CD8-positive, alpha-beta memory T cell (primary cell): Measurements from ENCODE around the gene CBARP. TPM values are rescaled to one million over a fixed set of nuclear protein-coding genes. Genes with fewer than 3 reads are reported as not detected.
A peak's percentile ranks its signal among the peaks of the same experiment; 100 is the strongest.

Experiments
- CTCF ChIA-PET: fragments of 350-600 bp; sonication (Branson Sonifier 250); formaldehyde crosslinking; loops from one replicate; lab custom pipeline; 2021; ENCODE audit warnings: antibody characterized with exemption; lab: Charles Lee
- POLR2A ChIA-PET: fragments of 350-600 bp; sonication (Branson Sonifier 250); formaldehyde crosslinking; loops from one replicate; lab custom pipeline; 2021; ENCODE audit warnings: antibody characterized with exemption; lab: Charles Lee
- DNase-seq, 5 donors: peaks; one replicate each; pipeline versions ENCODE4 v3.0.0 to v3.0.0-alpha.2; 2020 to 2022; ENCODE audit warnings: mixed read lengths in 1 of 5
- H3K27ac ChIP-seq: one replicate; pipeline ENCODE4 v1.7.0; 2013; ENCODE audit warnings: low read depth, mild to moderate bottlenecking, low read length, moderate library complexity
- H3K27me3 ChIP-seq: 2 replicates; pipeline ENCODE4 v1.7.0; 2013; ENCODE audit warnings: low read length, mild to moderate bottlenecking; ENCODE audit not compliant: insufficient read depth, poor library complexity, severe bottlenecking
- H3K36me3 ChIP-seq: 2 replicates; pipeline ENCODE4 v1.7.0; 2013; ENCODE audit warnings: mild to moderate bottlenecking, low read length, moderate library complexity; ENCODE audit not compliant: insufficient read depth
- H3K4me1 ChIP-seq: 2 replicates; pipeline ENCODE4 v1.7.0; 2013; ENCODE audit warnings: mild to moderate bottlenecking, low read length, moderate library complexity; ENCODE audit not compliant: insufficient read depth
- H3K4me3 ChIP-seq: 2 replicates; pipeline ENCODE4 v1.7.0; 2013; ENCODE audit warnings: mild to moderate bottlenecking, low read length
- H3K9me3 ChIP-seq: 2 replicates; pipeline ENCODE4 v1.7.0; 2013; ENCODE audit warnings: mild to moderate bottlenecking, low read length
- H3K27ac Mint-ChIP-seq, 8 donors: one replicate each; pipeline ENCODE4 v1.8.0; 2020 to 2021; ENCODE audit warnings: mixed read lengths in 8 of 8, mild to moderate bottlenecking in 6 of 8, inconsistent platforms in 3 of 8, moderate library complexity in 3 of 8
- H3K27me3 Mint-ChIP-seq, 2 donors: one replicate each; pipeline ENCODE4 v1.8.0; 2020 to 2021; ENCODE audit warnings: mixed read lengths in 2 of 2, mild to moderate bottlenecking in 1 of 2, moderate library complexity in 1 of 2
- H3K36me3 Mint-ChIP-seq, 3 donors: one replicate each; pipeline ENCODE4 v1.8.0; 2020 to 2021; ENCODE audit warnings: mixed read lengths in 3 of 3, inconsistent platforms in 1 of 3, mild to moderate bottlenecking in 1 of 3
- H3K4me1 Mint-ChIP-seq, 3 donors: one replicate each; pipeline ENCODE4 v1.8.0; 2020 to 2021; ENCODE audit warnings: mixed read lengths in 3 of 3, inconsistent platforms in 1 of 3, mild to moderate bottlenecking in 1 of 3
- H3K4me3 Mint-ChIP-seq, 7 donors: one replicate each; pipeline ENCODE4 v1.8.0; 2020 to 2021; ENCODE audit warnings: mixed read lengths in 7 of 7, mild to moderate bottlenecking in 6 of 7, moderate library complexity in 4 of 7, inconsistent platforms in 2 of 7
- H3K9me3 Mint-ChIP-seq, 5 donors: one replicate each; pipeline ENCODE4 v1.8.0; 2020 to 2022; ENCODE audit warnings: mixed read lengths in 5 of 5, mild to moderate bottlenecking in 3 of 5, moderate library complexity in 2 of 5, inconsistent platforms in 1 of 5
- polyA plus RNA-seq: library from polyadenylated mRNA; unstranded; fragments of 300-500 nt; fragmentation: Illumina TruSeq; gene quantifications from one replicate; pipeline ENCODE4 v1.2.3, GENCODE V29; 2021
- total RNA-seq, 2 experiments: library from RNA; stranded (reverse); gene quantifications; one replicate each; pipeline ENCODE4 v1.2.3, GENCODE V29; 2021

Gene CBARP
- total RNA-seq (under 1 TPM; 0.22 to 0.80 TPM), polyA plus RNA-seq (not detected)

GRCh38 chr19:1237754-1238368, at the start of gene CBARP:
TSS of gene CBARP (minus strand) at chr19:1238005. CDS start at chr19:1236100, 1,905 bp downstream.
- H3K36me3 Mint-ChIP-seq = peaks cover 0 to 3% (median 0%) of the 10 kb centered on the region in 3 donors
- peak within 1 kb of the TSS; percentile 54 to 92 (median 83) for H3K4me3 Mint-ChIP-seq
- peaks cover 6 to 8% of the 10 kb centered on the region in 2 donors for H3K27me3 Mint-ChIP-seq
- Histone ChIP-seq H3K27ac (no peak within 1 kb of the TSS), H3K4me3 (no peak within 1 kb of the TSS), H3K27me3 (no peaks in the 10 kb centered on the region), H3K9me3 (no peaks in the 10 kb centered on the region), H3K36me3 (no peaks in the 10 kb centered on the region), H3K4me1 (peaks cover 29% of the 10 kb centered on the region)
- H3K4me1 Mint-ChIP-seq = peaks cover 16 to 38% (median 19%) of the 10 kb centered on the region in 3 donors
- CTCF ChIA-PET = interaction anchor here (1.6 kb wide), 1 partner anchor 31 kb away, joined by 3 read pairs; the partner anchor contains the start of gene CIRBP
- DNase-seq = peak in 3 of 5 donors; percentile 35 to 53 (median 46)
- POLR2A ChIA-PET = interaction anchor here (0.6 to 1.8 kb wide), 4 partner anchors 22 to 332 kb away, joined by 3 to 8 read pairs (median 4); partner anchors contain the start of gene CIRBP
- no peaks in the 10 kb centered on the region for H3K9me3 Mint-ChIP-seq
- peak within 1 kb of the TSS; percentile 37 to 91 (median 87) for H3K27ac Mint-ChIP-seq

DNA sequence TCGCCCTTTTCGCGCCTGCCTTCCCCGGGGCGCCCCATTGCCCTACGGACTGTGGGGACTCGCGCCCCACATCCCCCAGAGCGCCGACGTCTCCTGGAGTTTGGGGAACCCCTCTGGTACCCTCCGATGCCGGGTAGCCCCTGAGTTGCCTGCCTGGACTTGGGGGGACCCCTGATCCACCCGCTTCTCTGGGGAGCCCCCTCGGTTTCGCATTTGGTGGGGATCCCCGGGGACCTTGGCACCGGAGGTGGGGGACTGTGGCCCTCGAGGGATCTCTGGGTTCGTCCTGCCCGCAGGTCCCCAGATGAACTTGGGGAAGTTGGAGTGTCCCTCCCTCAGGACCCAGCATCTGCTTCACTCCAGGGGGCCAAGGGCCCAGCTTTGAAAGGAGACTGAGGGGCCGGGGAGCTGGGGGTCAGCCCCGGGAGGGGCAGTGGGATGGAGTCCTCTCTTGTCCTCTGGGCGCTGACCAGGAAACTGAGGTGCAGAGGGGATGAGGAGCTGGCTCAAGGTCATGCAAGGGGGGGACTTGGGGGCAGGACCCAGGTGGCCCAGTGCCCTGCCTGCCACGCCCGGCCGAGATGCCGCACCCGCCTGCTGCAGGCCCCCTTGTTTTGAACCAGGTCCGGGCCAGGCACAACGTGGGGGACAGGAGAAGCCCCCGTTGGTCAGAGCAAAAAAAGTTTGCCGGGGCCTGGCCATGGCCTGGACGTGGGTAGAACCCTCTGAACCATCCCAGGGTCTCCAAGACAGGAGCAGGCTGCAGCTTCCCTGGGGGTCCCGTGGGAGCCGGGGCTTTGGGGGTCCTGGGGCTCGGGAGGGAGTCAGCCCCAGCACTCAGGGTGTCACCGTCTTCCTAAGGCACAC, 48.9 kb upstream of the CBARP start:
- H3K27ac ChIP-seq = no peak overlapping the region
- no peaks in the 10 kb centered on the region for H3K36me3 Mint-ChIP-seq
- DNase-seq = no peak
- peaks cover 23% of the 10 kb centered on the region for H3K27me3 ChIP-seq
- no peak overlapping the region for H3K4me3 ChIP-seq
- ChIA-PET CTCF (no interaction called here), POLR2A (no interaction called here)
- H3K4me3 Mint-ChIP-seq = peak overlapping the region in 4 of 7 donors; percentile 48 to 55 (median 52)
- H3K36me3 ChIP-seq = no peaks in the 10 kb centered on the region
- peaks cover 0 to 11% (median 5%) of the 10 kb centered on the region in 3 donors for H3K4me1 Mint-ChIP-seq
- H3K27ac Mint-ChIP-seq = peak overlapping the region in 1 of 8 donors; percentile 29
- peaks cover 4% of the 10 kb centered on the region for H3K4me1 ChIP-seq
- peaks cover 13 to 20% of the 10 kb centered on the region in 2 donors for H3K27me3 Mint-ChIP-seq
- no peaks in the 10 kb centered on the region for H3K9me3 ChIP-seq
- H3K9me3 Mint-ChIP-seq = peaks cover 0 to 2% (median 0%) of the 10 kb centered on the region in 5 donors

GRCh38 chr19:1285737-1286360, 48.0 kb upstream of the CBARP start, which contains the start of gene EFNA2:
TSS of gene EFNA2 (plus strand) at chr19:1285873. CDS start at chr19:1286169, 296 bp downstream.
- CTCF ChIA-PET = no interaction called here
- peaks cover 0 to 2% (median 0%) of the 10 kb centered on the region in 5 donors for H3K9me3 Mint-ChIP-seq

GRCh38 chr19:1284979-1285736, 47.4 kb upstream of the CBARP start:
- Histone ChIP-seq H3K27ac (no peak overlapping the region), H3K4me1 (peaks cover 4% of the 10 kb centered on the region), H3K9me3 (no peaks in the 10 kb centered on the region), H3K4me3 (no peak overlapping the region), H3K36me3 (no peaks in the 10 kb centered on the region), H3K27me3 (peaks cover 23% of the 10 kb centered on the region)
- peak overlapping the region in 6 of 7 donors; percentile 10 to 79 (median 46) for H3K4me3 Mint-ChIP-seq
- no peak for DNase-seq
- peaks cover 0 to 2% (median 0%) of the 10 kb centered on the region in 5 donors for H3K9me3 Mint-ChIP-seq
- ChIA-PET POLR2A (no interaction called here), CTCF (no interaction called here)
- peak overlapping the region in 1 of 8 donors; percentile 9 for H3K27ac Mint-ChIP-seq
- peaks cover 4 to 14% (median 7%) of the 10 kb centered on the region in 3 donors for H3K4me1 Mint-ChIP-seq
- H3K27me3 Mint-ChIP-seq = peaks cover 13 to 20% of the 10 kb centered on the region in 2 donors
- H3K36me3 Mint-ChIP-seq = peaks cover 0 to 2% (median 0%) of the 10 kb centered on the region in 3 donors

More at GRCh38 chr19:1285737-1286360, 48.0 kb upstream of the CBARP start, which contains the start of gene EFNA2:
- H3K4me1 ChIP-seq = peaks cover 4% of the 10 kb centered on the region
- peak within 1 kb of the TSS in 2 of 8 donors; percentile 9 to 29 for H3K27ac Mint-ChIP-seq
- peak within 1 kb of the TSS in 6 of 7 donors; percentile 16 to 79 (median 55) for H3K4me3 Mint-ChIP-seq
- no peak for DNase-seq
- H3K27me3 ChIP-seq = peaks cover 23% of the 10 kb centered on the region
- POLR2A ChIA-PET = no interaction called here
- H3K36me3 Mint-ChIP-seq = no peaks in the 10 kb centered on the region
- H3K27me3 Mint-ChIP-seq = peaks cover 13 to 20% of the 10 kb centered on the region in 2 donors
- no peaks in the 10 kb centered on the region for H3K36me3 ChIP-seq
- H3K27ac ChIP-seq = no peak within 1 kb of the TSS
- no peak within 1 kb of the TSS for H3K4me3 ChIP-seq
- no peaks in the 10 kb centered on the region for H3K9me3 ChIP-seq
- H3K4me1 Mint-ChIP-seq = peaks cover 0 to 11% (median 7%) of the 10 kb centered on the region in 3 donors

DNA sequence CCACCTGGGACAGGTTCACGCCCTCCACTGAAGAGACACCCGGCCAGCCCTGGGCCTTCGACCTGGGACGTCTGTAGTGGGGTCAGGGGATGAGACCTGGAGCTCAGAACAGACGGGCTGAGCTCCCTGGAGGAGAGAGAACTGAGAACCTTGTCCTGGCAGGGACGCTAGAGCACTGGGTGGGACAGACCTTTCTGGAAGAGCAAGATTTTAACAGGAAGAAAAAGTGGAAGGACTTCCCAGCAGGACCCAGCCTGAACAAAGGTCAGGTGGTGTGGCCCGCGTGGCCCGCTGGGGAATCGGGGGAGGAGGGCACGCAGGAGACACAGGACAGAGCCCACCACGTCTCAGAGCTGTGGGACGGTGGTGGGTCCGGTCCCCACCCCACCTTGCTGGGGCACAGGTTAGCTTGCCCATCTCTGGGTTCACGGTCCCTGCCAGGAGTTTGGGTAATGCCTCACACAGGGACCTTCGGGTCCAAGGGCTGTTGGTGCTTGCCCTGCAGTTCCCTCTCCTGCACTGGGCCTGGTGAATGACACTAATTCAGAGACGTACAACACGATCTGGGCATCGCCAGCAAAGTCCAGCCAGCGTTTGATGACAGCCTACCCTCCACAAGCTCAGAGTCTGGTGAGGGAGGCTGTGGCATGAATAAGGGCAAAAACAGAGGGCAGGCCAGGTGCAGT, 46.6 kb upstream of the CBARP start:
- H3K27ac Mint-ChIP-seq = peak overlapping the region in 1 of 8 donors; percentile 30
- H3K4me3 ChIP-seq = no peak overlapping the region
- H3K9me3 Mint-ChIP-seq = peaks cover 0 to 2% (median 0%) of the 10 kb centered on the region in 5 donors
- peaks cover 23% of the 10 kb centered on the region for H3K27me3 ChIP-seq
- H3K4me3 Mint-ChIP-seq = peak overlapping the region in 5 of 7 donors; percentile 9 to 81 (median 32)
- H3K9me3 ChIP-seq = no peaks in the 10 kb centered on the region
- ChIA-PET CTCF (no interaction called here), POLR2A (no interaction called here)
- peaks cover 0 to 8% (median 2%) of the 10 kb centered on the region in 3 donors for H3K36me3 Mint-ChIP-seq
- no peak overlapping the region for H3K27ac ChIP-seq
- peaks cover under 1% of the 10 kb centered on the region for H3K36me3 ChIP-seq
- peaks cover 8 to 21% (median 13%) of the 10 kb centered on the region in 3 donors for H3K4me1 Mint-ChIP-seq
- H3K27me3 Mint-ChIP-seq = peaks cover 13 to 20% of the 10 kb centered on the region in 2 donors
- DNase-seq = no peak
- peaks cover 4% of the 10 kb centered on the region for H3K4me1 ChIP-seq

- POLR2A ChIA-PET = no interaction called here
- Histone ChIP-seq H3K4me1 (peaks cover 4% of the 10 kb centered on the region), H3K9me3 (no peaks in the 10 kb centered on the region), H3K36me3 (peaks cover 6% of the 10 kb centered on the region), H3K27ac (no peak overlapping the region), H3K27me3 (peaks cover 23% of the 10 kb centered on the region), H3K4me3 (no peak overlapping the region)
- Mint-ChIP-seq H3K4me1 (peaks cover 8 to 21% (median 13%) of the 10 kb centered on the region in 3 donors), H3K9me3 (peaks cover 0 to 2% (median 0%) of the 10 kb centered on the region in 5 donors), H3K27ac (no peak overlapping the region), H3K36me3 (peaks cover 0 to 14% (median 2%) of the 10 kb centered on the region in 3 donors), H3K4me3 (peak overlapping the region in 1 of 7 donors; percentile 28), H3K27me3 (peaks cover 11 to 16% of the 10 kb centered on the region in 2 donors)
- CTCF ChIA-PET = interaction anchor here (1.2 kb wide), 1 partner anchor 86 kb away, joined by 3 read pairs; no protein-coding TSS in a partner anchor
- no peak for DNase-seq
Measured at GRCh38 chr19:1283917-1284292, 46.1 kb upstream of the CBARP start.
